Measurements from ENCODE around the gene PNMA6E.
A peak's percentile ranks its signal among the peaks of the same experiment; 100 is the strongest.

Gene PNMA6E

DNA sequence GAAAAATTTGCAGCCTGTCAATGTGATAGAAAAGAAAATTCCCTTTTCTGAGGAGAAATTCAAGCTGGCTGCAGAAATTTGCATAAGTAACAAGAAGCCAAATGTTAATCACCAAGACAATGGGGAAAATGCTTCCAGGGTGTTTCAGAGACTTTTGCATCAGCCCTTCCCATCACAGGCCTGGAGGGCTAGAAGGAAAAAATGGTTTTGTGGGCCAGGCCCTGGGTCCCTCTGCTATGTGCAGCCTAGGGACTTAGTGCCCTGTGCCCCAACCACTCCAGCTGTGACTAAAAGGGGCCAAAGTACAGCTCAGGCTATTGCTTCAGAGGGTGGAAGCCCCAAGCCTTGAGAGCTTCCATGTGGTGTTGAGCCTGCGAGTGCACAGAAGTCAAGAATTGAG lies 43.3 kb downstream of the PNMA6E start:
- no peak for DNase-seq (ENCODE audit: insufficient read length)
- FAIRE-seq, result no peak
- no peak for TF ChIP-seq POLR2AphosphoS5 (IDR thresholded peaks at IDR 0.05; ENCODE audit: low read depth, low read length)
- no peak for TF ChIP-seq TAF1 (IDR thresholded peaks at IDR 0.05; ENCODE audit: borderline replicate concordance, low read depth, low read length)
- no peak for TF ChIP-seq POLR2A (IDR thresholded peaks at IDR 0.05; ENCODE audit: low read depth, low read length)

DNA sequence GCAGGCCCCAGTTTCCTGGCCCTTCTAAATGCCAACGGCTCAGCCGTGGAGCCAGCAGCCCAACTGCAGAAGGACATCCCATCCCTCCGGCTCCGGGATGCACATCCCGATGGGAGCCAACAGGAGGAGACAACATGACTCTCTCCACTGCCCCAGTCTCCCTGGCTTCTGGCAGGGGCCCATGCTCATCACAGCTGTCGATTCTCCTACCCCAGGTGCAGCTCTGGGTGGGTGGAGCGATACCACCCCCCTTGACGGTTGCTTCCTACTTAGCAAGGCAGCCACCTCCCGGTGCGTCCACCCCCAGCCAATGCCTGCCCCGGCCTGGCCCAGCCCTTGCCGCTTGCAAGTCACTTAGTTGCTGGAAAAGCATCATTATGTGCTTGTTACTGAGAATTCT lies 47.7 kb downstream of the PNMA6E start:
- FAIRE-seq, result no peak
- DNase-seq (ENCODE audit: insufficient read length), result no peak
- TF ChIP-seq POLR2A (IDR thresholded peaks at IDR 0.05; ENCODE audit: low read depth, low read length) (no peak), TAF1 (IDR thresholded peaks at IDR 0.05; ENCODE audit: borderline replicate concordance, low read depth, low read length) (no peak), POLR2AphosphoS5 (IDR thresholded peaks at IDR 0.05; ENCODE audit: low read depth, low read length) (no peak)

DNA sequence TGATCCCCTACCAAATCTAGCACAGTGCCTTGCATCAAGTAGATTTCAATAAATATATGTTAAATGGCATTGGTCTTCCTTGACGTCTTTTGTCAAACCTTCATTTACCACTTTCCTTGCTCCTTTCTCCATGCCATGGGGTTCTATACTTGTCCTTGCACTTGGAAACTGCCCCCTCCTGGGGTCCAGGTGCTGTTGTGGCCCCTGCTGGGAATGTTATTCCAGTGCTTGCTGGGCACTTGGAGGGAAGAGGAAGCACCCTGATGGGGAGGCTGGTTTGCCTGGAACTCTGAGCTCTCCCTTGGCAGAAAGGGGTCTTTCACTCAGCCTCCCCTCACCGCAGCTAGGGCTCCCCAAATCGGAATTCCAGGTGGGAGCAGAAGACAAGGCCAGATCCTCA lies 48.3 kb downstream of the PNMA6E start:
- no peak for TF ChIP-seq POLR2A (IDR thresholded peaks at IDR 0.05; ENCODE audit: low read depth, low read length)
- TF ChIP-seq TAF1 (IDR thresholded peaks at IDR 0.05; ENCODE audit: borderline replicate concordance, low read depth, low read length), result no peak
- TF ChIP-seq POLR2AphosphoS5 (IDR thresholded peaks at IDR 0.05; ENCODE audit: low read depth, low read length), result no peak
- FAIRE-seq, result no peak

DNA sequence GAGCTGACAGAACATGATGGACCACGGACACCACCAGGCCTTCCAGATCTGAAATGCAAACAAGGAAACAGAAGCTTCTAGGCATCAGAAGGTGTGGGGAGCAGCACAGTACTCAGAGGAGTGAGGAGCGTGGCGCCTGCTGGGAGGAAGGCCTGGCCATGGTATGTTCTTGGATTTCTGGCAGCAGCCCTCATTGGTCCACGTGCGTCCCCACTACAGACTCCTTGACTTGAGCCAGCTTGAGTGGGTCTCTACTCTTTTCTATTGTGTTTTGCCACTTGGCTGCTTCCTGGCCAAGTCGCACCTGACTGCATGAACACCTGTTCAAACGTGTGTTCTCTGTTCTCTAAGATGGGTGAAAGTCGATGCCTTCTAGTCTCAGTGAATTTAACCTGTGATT lies 49.2 kb downstream of the PNMA6E start:
- FAIRE-seq, result no peak
- TF ChIP-seq POLR2A (IDR thresholded peaks at IDR 0.05; ENCODE audit: low read depth, low read length) (no peak), POLR2AphosphoS5 (IDR thresholded peaks at IDR 0.05; ENCODE audit: low read depth, low read length) (no peak), TAF1 (IDR thresholded peaks at IDR 0.05; ENCODE audit: borderline replicate concordance, low read depth, low read length) (no peak)
- no peak for DNase-seq (ENCODE audit: insufficient read length)

More for the DNA sequence above, 48.3 kb downstream of the PNMA6E start:
- no peak for DNase-seq (ENCODE audit: insufficient read length)

DNA sequence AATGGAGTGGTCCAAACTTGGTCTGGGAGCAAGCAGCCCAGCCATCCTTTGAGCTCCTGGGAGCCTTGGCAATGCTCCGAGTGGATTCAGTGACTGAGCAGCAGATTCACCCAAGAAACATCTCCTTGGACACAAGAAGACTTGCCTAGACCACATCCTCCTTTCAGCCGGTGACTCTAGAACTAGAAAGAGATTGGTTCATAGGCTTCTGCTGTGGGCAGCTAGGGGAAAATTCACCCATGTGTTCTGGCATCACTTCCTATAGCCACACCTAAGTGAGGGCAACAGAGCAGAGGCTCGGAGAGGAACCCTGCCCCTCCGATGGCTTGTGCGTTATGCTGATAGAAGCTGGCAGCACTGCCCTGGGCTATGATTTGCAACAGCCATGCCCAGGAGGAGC lies 51.2 kb downstream of the PNMA6E start:
- DNase-seq (ENCODE audit: insufficient read length) (no peak), FAIRE-seq (no peak)
- TF ChIP-seq POLR2AphosphoS5 (IDR thresholded peaks at IDR 0.05; ENCODE audit: low read depth, low read length) (no peak), TAF1 (IDR thresholded peaks at IDR 0.05; ENCODE audit: borderline replicate concordance, low read depth, low read length) (no peak), POLR2A (IDR thresholded peaks at IDR 0.05; ENCODE audit: low read depth, low read length) (peak; percentile 32)

DNA sequence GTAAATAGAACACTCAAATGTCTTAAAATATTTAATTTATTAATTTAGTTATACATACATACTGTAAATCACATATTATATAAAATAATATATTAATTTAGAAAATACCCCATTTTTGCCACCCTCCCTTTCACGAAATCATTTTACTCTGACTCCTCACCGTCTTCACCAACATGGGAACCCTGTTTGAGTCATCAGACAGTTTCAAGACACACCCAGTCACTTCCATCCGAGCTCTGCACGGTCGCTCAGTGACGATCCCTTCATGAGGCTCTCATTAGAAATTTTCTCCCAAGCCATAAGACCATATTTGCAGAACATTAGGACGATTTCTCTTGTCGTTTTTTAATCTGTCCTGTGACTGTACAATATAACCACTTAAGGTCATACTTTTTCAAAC lies 52.7 kb downstream of the PNMA6E start:
- DNase-seq (ENCODE audit: insufficient read length) (no peak), FAIRE-seq (no peak)
- TF ChIP-seq TAF1 (IDR thresholded peaks at IDR 0.05; ENCODE audit: borderline replicate concordance, low read depth, low read length), result no peak
- TF ChIP-seq POLR2AphosphoS5 (IDR thresholded peaks at IDR 0.05; ENCODE audit: low read depth, low read length), result no peak
- TF ChIP-seq POLR2A (IDR thresholded peaks at IDR 0.05; ENCODE audit: low read depth, low read length), result no peak

DNA sequence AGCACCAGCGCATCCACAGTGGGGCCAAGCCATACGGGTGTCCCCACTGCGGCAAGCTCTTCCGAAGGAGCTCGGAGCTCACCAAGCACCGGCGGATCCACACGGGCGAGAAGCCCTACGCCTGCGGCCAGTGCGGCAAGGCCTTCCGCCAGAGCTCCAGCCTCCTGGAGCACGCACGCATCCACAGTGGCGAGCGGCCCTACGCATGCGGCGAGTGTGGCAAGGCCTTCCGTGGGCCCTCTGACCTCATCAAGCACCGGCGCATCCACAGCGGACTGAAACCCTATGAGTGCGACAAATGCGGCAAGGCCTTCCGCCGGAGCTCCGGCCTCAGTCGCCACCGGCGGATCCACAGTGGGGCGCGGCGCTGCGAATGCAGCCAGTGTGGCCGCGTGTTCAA lies 53.6 kb downstream of the PNMA6E start:
- DNase-seq (ENCODE audit: insufficient read length) (no peak), FAIRE-seq (no peak)
- TF ChIP-seq POLR2AphosphoS5 (IDR thresholded peaks at IDR 0.05; ENCODE audit: low read depth, low read length), result no peak
- TF ChIP-seq POLR2A (IDR thresholded peaks at IDR 0.05; ENCODE audit: low read depth, low read length), result no peak
- TF ChIP-seq TAF1 (IDR thresholded peaks at IDR 0.05; ENCODE audit: borderline replicate concordance, low read depth, low read length), result no peak
